NK-92 treated with Interleukin-12 subunit alpha and Interleukin-12 subunit beta, amount 100 ng/mL, for 24 hours (cell line): ENCODE data around the gene SCN3B.

Experiments used
- DNase-seq: peaks from one replicate; lab custom pipeline; 2025; lab: John Stamatoyannopoulos, UW

SCN3B gene

DNA sequence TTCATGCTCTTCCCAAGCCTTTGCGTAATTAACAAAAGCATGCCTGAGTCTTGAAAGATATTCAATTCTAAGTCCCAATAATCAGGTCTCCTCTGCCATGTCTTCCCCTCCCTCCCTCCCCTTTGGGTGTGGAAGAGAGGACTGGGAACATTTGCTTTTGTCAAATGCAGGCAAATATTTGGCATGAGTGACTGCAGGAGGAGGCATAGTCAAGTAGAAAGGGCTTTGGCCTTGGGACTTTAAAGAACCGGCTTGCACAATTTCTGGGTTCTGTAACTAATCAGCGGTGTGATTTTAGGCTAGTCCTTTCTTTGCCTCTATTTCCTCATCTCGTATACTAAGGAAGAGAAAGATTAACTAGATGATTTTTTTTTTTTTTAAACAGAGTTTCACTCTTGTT, 59.5 kb downstream of the SCN3B start:
- DNase-seq: no peak

DNA sequence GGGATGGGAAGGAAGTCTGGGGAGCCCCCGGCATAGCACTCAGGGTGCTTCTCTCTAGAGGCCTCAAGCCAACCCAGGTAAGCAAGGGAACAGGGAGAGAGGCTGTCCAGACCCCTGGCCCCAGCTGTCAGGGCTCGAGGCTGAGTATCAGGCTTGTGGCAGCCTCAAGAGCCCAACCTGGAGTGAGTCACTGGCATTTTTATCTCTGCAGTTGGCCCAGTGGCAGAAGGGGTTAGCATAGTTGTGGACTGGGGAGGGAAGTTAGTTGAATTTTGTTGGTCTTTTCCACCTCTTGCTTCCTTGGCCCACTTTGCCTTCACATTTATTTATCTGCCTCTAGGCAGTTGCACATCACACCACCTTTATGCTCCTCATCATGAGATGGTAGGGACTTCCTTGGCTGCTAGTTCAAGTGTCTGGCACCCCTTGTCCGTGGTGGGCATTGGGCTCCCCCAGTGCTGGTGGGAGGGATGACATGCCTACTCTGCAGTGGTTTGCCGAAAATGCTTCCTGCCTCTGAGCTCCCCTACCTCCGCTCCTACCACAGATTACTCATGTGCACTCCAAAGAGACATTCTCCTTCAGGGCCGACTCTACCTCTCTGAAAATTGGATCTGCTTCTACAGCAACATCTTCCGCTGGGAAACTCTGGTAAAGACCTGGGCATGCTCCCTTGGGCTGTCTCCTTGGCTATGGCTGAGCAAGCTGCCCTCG, 60.1 kb downstream of the SCN3B start:
- DNase-seq: no peak

DNA sequence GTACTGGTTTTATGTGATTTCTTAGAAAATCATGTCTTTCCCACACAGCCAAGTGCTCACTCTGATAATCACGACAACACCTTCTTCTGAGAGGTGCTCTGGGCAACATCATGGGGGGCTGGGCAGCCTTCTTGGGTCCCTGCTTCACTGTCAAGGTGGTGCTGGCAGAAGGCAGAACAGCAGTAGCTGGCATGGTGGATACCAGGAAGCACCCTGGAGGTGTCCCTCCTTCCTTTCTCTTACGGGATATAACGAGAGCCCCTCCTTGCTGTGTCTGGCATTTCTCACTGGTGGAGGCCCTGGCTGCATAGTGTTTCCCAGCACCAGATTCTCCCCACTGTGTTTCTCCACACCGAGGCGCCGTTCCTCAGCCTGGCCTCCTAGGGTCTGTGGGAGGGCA, 60.9 kb downstream of the SCN3B start:
- DNase-seq: no peak

DNA sequence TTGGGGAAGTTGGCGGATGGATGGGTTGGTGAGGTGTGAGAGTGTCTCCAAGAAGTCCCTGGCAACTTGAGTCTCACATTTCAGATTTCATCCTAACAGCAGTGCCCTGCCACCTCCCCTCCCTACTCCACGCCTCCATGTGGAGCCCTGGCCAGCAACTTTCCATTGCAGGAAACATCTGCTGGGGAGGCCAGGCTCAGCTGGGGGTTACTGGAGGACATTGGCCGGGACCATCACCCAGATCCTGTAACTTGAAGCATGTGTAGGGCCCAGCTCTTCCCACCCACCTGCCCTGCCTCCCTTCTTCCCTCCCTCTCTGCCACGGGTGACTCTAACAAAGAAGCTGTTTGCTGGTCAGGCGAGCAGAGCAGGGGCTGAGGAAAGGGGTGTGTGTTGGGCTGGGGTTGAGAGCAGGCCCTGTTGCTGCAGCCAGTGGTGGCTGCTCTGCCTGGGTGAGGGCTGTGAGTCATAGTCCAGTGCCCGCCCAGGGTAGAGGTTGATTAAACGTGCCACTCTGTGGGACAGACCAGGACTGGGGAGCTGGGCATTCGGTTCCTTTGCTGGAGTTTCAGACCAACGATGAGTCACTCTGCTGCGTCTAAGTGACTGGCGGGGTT, 64.0 kb downstream of the SCN3B start:
- DNase-seq: no peak

DNA sequence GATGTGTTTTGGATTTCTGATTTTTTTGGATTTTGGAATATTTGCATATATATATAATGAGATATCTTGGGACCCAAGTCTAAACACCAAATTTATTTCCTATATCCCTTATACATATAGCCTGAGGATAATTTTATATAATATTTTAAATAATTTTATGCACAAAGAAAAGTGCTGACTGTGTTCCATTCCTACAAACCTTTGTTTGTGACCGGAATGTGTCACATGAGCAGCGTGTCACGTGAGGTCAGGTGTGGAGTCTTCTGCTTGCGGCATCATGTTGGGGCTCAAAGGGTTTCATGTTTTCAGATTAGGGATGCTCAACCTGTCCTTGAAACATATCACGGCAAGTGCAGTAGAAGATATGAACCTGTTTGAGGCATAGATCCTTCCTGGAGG, 65.6 kb downstream of the SCN3B start:
- DNase-seq: no peak

DNA sequence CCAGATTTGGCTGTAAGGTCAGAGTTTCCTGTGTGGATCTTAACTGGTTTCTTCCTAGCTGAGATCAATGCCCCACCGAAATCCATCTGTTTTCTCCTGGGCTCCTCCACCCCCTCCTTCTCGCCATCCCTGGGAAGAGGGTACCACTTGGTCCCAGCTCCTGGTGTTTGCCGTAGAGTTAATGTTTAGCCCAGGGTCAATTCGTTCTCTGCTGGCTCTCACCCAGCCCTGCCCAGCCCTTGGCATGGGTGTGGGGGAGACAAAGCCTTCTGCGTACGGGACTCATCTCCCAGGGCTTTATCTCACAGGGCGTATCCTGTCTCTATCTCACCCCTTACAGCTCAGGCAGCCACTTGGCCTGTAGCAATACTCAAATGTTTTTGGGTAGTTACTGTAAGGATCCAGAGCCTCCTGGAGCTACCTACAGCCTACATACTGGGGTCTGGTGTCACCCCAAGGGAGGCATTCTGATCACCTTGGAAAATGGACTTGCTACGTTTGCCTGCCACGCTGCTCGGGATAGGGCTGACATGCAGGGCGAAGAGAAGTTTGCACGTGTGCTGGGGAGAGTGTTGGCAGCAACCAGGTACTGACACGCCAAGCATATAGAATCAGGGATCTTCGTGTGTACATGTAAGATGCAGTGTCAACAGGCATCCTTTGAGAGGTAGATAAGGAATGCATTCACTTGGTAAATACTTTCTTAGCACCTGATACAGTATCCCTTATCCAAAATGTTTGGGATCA, 66.1 kb downstream of the SCN3B start:
- no peak for DNase-seq

DNA sequence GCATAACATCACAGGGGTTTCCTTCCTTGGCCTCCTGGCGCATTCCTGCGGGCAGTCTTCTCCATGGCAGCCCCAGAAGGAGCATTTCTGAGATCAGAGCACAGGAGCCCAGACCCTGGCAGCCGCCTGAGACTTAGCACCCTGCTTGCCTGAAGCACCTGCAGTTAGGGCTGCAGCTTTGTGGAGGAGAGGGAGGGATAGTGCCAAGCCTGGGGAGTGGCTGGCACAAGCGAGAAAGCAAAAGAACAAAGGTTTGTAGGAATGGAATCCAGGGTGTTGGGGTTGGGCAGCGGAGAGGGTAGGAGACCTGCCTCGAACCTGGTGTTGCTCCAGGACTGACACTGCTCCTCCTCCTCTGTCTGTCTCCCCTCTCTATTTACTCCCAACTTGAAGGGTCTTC, 66.9 kb downstream of the SCN3B start:
- no peak for DNase-seq

DNA sequence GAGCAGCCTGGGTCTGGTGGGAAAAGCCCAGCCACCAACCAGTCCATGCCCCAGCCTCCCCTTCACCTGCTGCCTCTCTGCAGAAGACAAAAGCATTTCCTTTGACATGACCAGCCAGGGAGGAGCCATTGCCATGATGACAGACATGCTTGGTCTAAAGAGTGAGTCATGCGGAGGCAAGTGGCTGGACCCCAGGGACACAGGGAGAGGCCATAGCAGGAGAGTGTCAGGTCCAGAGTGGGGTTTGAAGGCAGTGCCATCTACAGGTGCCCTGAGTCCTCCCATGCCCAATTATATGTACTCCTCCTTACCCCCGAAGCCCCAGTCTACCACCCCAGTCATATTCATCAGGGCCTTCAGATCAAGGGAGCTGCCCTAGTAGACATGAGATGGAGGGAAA, 67.4 kb downstream of the SCN3B start:
- no peak for DNase-seq

DNA sequence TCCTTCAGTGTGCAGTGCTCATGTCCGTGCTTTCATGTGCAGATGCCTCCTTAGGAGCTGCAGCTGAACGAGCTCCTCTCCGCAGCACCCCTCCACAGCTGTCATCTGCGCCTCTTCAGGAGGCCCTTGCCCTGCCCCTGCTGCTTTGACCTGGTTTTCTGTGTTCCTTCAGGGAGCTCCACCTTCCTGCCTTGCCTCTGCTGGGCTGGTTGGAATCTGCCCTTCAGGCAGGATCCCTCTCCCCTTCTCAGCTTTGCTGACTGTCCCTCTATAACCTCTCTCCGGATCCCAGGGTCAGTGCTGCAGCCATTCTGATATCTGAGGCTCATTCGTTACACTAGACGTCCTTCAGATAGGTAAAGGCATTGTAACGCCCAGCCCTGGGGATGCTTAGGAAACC, 67.9 kb downstream of the SCN3B start:
- no peak for DNase-seq

DNA sequence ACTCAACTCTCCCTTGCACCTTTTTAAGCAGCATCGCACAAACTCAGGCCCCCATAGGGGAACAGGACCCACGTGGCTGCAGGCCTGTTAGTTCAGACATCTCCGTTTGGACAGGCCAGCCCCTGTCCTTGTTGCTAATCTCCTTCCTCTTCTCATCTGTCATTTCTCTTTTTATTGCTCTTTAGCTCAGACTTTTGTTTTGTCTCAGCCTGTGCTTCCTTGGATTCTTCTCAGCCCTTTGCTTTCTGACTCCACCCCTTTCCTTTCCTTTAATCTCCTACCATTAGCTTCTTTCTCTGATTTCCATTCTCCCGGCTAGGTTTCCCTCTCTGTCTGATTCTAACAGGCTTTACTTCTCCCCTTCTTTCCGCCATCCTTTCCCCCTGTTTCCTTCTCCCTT, 68.7 kb downstream of the SCN3B start:
- no peak for DNase-seq

DNA sequence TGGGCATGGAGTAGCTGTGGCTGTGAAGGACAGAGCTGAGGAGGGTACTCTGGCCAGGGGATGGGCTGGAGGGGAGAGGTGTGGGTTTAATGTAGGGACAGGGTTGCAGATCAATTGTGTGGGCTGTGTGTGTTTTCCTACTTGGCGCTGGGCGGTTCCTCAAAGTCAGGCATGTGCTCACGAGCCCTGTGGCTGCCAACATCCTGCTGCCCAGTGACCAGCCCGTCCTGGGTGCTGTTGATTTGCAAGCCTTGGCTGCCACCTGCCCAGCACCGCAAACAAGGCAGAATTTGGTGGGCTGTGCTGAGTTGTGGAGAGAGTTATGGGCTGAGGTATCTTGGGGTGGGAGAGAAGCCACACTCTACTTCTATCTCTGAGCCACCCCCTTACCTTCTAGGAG, 69.2 kb downstream of the SCN3B start:
- no peak for DNase-seq

DNA sequence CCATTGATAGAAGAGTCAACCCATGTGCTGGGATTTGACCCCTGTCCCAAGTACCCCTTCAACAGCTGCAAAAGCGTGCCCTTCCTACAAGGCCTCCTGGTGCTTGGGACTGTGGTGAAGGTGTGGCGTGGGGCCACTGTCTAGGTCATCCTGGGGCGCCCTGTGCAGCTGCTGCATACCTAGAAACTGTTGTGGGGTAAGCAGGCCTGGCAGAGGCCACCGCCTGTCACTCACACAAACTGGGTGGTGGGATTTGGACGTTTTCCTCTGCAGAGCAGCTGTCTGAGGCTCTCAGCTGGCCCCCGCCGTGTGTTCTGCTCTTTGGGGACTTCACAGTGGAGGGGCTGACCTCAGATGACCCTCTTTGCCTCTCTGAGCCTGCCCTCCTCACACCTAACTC, 69.7 kb downstream of the SCN3B start:
- no peak for DNase-seq

DNA sequence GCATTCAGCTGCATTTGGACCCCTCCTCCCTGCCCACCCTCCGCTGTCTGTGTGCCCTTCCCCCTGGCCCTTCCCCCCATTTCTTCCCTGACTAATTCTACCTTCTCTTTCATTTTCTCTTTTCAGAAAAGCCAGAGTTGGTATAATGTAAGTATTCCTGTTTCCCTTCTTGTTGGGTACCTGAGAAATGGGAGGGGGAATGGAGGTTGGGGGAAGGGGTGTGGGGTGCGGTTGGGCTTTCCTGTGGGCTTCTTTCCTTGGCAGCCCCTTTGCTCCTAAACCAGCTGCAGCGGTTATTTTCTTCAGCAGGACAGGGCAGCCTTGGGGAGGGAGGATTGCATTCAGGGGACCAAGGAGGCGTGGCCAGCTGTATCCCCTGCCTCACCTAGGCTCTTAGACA, 70.2 kb downstream of the SCN3B start:
- DNase-seq: no peak

DNA sequence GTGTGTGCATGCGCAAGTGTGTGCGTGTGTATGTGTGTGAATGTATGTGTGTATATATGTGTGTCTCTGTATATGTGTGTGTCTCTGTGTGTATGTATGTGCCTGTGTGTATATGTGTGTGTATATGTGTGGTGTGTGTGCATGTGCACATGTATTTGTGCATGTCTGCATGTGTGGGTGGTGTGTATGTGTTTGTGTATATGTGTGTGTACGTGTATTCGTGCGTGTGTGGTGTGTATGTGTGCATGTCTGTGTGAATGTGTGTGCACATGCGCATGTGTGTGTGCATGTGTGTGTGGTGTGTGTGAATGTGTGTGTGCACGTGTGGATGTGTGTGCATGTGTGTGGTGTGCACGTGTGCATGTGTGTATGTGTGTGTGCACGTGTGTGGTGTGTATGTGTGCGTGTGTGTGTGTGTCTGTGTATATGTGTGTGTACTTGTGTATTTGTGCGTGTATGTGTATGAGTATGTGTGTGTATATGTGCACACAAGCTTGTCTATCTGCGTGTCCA, 71.4 kb downstream of the SCN3B start:
- DNase-seq: no peak

DNA sequence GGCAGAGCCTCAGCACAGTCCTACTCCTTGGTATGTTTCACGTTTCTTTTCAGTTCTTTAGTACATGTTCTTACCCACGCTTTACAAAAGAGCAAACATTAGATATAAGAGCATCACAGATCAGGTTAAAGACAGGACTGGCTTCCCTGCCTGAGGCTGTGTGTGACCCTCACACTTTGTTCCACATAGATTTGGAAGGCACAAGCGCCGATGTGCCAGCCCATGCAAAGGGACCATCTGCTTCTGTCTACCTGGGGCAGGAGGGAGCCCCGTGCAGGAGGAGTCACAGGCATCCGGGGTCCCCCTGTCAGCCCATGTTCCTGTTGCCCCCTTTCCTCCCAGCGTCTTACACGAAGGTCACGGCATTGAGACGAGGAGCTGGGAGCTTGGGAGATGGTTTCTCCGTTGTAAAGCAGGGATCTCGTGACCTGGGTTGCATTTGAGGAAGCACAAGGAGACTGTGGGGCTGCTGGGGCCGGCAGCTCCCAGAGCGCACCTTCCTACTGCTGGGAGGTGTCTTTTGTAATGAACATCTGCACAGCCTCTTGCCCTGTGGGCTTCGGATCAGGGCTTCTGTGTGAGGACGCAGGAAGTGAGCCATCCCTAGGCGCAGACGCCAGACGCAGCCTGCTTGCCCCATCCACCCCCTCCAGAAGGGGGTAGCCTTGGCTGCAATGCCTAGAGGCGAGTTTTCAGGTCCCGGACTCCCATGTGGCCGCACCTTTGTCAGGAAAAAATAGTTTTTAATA, 72.6 kb downstream of the SCN3B start:
- no peak for DNase-seq

DNA sequence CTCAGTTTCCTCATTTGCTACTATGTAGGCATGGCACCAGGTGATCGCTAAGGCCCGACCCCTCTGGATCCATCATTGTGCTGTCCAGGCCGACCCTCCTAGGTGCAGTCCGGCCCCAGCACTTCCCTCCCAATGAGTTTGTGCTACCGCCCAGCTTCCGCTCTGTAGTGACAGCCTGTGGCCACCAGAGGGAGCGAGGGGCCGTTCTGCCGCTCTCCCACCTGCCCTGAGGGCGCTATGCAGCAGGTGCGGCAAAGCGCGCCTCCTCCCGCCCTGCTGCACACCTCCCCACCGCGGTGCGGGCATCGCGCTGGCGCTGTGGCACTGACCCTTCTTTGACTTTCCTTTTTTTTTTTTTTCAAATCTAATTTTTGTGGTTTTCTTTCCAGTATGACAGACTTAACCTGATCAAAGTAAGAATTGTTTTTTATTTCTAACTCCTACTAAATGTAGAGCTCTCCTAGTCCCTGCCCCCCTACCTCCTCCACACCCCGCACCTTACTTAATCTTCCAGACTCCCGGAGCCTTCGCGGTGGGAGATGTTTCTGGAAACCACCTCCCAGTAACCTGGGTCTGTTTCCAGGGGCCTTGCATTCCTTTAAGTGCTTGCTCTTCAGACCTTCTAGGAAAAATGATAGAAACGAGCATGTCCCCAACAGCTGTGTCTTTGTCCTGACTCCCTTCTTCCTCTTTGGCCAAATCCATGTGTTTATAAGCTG, 73.7 kb downstream of the SCN3B start:
- no peak for DNase-seq

DNA sequence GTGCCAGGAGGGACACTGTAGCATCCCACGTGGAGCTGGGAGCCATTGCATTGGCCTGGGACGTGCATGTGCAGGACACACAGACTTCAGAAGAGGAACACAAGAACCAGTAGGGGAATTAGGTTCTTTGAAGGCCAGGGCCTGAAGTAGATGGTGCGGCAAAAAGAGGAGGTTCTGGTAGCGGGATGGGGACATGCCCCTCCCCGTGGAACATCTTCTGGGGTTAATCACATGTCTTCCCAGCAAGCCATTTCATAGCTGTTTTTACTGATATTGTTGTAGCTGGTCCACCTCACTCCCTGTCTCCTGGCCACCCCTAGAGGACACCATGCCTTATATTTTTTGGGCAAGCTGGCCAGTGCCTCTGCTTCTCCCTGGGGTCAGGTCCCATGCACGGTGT, 74.3 kb downstream of the SCN3B start:
- no peak for DNase-seq

DNA sequence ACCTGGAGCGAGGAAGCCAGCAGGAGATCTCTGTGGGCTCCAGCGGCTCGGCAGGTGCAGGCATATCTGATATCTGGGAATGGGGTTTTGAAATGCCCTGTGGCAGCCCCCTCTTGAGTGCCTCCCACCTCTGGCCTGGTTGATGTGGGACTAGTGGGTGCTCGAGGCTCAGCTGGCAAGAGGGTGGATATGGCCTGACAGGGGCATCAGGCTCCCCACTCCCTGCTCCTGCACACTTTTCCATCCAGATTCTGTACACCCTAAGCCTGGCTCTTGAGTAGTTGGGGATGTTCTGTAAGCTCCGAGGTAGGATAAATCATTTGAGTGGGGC, 75.0 kb downstream of the SCN3B start:
- DNase-seq: no peak
